ENCODE data around the gene HOXB5.

DNA sequence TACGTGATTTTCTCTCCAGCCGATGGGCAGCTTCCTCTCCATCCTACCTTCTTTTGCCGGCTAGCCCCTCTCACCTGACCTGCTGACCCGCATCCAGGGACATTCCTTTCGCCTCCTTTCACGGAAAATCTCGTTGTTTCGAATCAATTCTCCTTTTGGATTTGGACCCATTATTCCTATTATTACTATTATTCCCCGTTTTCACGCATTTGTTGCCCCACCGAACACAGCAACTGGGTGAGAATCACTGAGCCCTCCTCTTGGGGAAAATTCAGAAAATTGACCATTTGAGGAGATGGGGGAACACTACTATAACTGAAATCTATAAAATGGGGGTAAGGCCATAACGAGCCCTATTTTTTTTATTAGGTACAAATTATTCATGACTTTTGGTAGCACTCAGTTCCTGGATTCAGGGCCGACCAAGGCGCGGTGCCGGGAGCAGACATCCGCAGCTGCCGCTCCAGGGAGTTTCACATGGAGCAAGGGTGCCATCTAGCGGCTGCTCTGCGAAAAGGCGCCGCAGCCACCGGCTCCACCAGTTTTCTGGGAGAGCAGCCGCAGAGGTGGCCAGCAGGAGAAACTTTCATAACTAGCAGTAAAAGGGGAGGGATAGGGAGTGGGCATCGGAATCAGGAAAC is 24.8 kb upstream of the HOXB5 start:
- TF ChIP-seq, protein P1, sequence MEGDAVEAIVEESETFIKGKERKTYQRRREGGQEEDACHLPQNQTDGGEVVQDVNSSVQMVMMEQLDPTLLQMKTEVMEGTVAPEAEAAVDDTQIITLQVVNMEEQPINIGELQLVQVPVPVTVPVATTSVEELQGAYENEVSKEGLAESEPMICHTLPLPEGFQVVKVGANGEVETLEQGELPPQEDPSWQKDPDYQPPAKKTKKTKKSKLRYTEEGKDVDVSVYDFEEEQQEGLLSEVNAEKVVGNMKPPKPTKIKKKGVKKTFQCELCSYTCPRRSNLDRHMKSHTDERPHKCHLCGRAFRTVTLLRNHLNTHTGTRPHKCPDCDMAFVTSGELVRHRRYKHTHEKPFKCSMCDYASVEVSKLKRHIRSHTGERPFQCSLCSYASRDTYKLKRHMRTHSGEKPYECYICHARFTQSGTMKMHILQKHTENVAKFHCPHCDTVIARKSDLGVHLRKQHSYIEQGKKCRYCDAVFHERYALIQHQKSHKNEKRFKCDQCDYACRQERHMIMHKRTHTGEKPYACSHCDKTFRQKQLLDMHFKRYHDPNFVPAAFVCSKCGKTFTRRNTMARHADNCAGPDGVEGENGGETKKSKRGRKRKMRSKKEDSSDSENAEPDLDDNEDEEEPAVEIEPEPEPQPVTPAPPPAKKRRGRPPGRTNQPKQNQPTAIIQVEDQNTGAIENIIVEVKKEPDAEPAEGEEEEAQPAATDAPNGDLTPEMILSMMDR (IDR thresholded peaks at IDR 0.05; ENCODE audit: poor library complexity): peak; percentile 99
- TF ChIP-seq EZH2 (IDR thresholded peaks at IDR 0.05; ENCODE audit: borderline replicate concordance) (peak; percentile 85), EZH2phosphoT487 (IDR thresholded peaks at IDR 0.05; ENCODE audit: low read depth, severe bottlenecking, unreplicated experiment) (peak; percentile 85)
